Sigmoid colon (tissue), 7 donors: ENCODE measurements around the gene MORN1. TPM values are rescaled to one million over a fixed set of nuclear protein-coding genes. Genes with fewer than 3 reads are reported as not detected.

Source experiments
- DNase-seq: peaks from one replicate; pipeline ENCODE4 v3.0.0-alpha.2; 2019
- H3K27ac ChIP-seq, 4 donors: fragments of 200-600 bp; sonication (generic); one replicate each; pipeline ENCODE4 v1.5.1; 2016 to 2019; ENCODE audit warnings: mild to moderate bottlenecking in 1 of 4
- H3K27me3 ChIP-seq, 3 donors: fragments of 200-600 bp; sonication (generic); one replicate each; pipeline ENCODE4 v1.5.1; 2019; ENCODE audit warnings: mild to moderate bottlenecking in 1 of 3
- H3K36me3 ChIP-seq, 4 donors: fragments of 200-600 bp; sonication (generic); one replicate each; pipeline ENCODE4 v1.5.1; 2016 to 2019
- H3K4me1 ChIP-seq, 4 donors: fragments of 200-600 bp; sonication (generic); one replicate each; pipeline ENCODE4 v1.5.1; 2017 to 2019
- H3K4me3 ChIP-seq, 4 donors: fragments of 200-600 bp; sonication (generic); one replicate each; pipeline ENCODE4 v1.5.1; 2017 to 2019; ENCODE audit warnings: mild to moderate bottlenecking in 2 of 4, moderate library complexity in 1 of 4
- H3K9me3 ChIP-seq, 4 donors: fragments of 200-600 bp in 3 of 4; sonication (generic) in 3 of 4; one replicate each; pipeline versions ENCODE4 v1.5.1 to v1.6.1; 2013 to 2019
- CTCF ChIP-seq, 4 experiments: fragments of 450-650 bp in 3 of 4; fragments of 200-600 bp in 1 of 4; IDR thresholded peaks; one replicate each; pipeline ENCODE4 v1.5.1; 2016 to 2019; ENCODE audit warnings: antibody characterized with exemption in 4 of 4, mild to moderate bottlenecking in 3 of 4, moderate library complexity in 2 of 4
- EP300 ChIP-seq, 4 donors: sonication (generic); formaldehyde crosslinking; IDR thresholded peaks; one replicate each; pipeline ENCODE4 v1.6.1; 2017; ENCODE audit warnings: antibody characterized with exemption in 4 of 4
- POLR2A ChIP-seq, 2 donors: fragments of 450-650 bp; IDR thresholded peaks; one replicate each; pipeline ENCODE4 v1.6.1; 2016; ENCODE audit warnings: antibody characterized with exemption in 2 of 2, mild to moderate bottlenecking in 2 of 2, moderate library complexity in 2 of 2
- POLR2AphosphoS5 ChIP-seq, 4 donors: sonication (generic); formaldehyde crosslinking; IDR thresholded peaks; one replicate each; pipeline ENCODE4 v1.6.1; 2017; ENCODE audit warnings: antibody characterized with exemption in 4 of 4
- WGBS, 2 donors: extraction: QIAGEN DNeasy Blood & Tissue Kit; methylation state at CpG; one replicate each; pipeline ENCODE4 v1.1.7; 2013; 5-methylcytosine and 5-hydroxymethylcytosine counted together
- intact Hi-C: fragments of 100-400 bp; cut with DNase I; formaldehyde crosslinking; loops from one replicate; pipeline ENCODE4 v1.15.1; 2023
- polyA plus RNA-seq, 3 donors: library from polyadenylated mRNA; stranded (reverse); fragments of 200-250 nt; gene quantifications; one replicate each; pipeline ENCODE4 v1.2.3, GENCODE V29; 2013
- total RNA-seq, 4 donors: library from RNA; depleted of rRNA; stranded (reverse); fragments of >200 nt; gene quantifications; one replicate each; pipeline ENCODE4 v1.1.0, GENCODE V29; 2016
- donor health status: healthy with polysubstance abuse.
- donor health status: Bipolar disorder and iron deficiency.
- donor health status: healthy.

Gene MORN1
- total and polyA plus RNA-seq, 7 donors = 2.4 to 9.1 (median 6.4) TPM

GRCh38 chr1:2412773-2413494 is 21.6 kb upstream of the MORN1 start:
- H3K27me3 ChIP-seq = peaks cover 6 to 25% (median 17%) of the 10 kb centered on the region in 3 donors
- 1% methylated on average over 66 of the region's 66 CpGs for WGBS, 2 donors
- peaks cover 0 to 31% (median 26%) of the 10 kb centered on the region in 4 donors for H3K4me1 ChIP-seq
- peak overlapping the region; percentile 86 to 93 (median 90) for H3K27ac ChIP-seq
- peak overlapping the region; percentile 65 to 97 (median 84) for H3K4me3 ChIP-seq
- no peak for DNase-seq
- peaks cover 3 to 10% (median 6%) of the 10 kb centered on the region in 4 donors for H3K36me3 ChIP-seq
- peak in 2 of 4 donors; percentile 67 to 85 for TF ChIP-seq POLR2AphosphoS5 (IDR thresholded peaks at IDR 0.05)
- TF ChIP-seq POLR2A (IDR thresholded peaks at IDR 0.05) = no peak
- intact Hi-C loops = loop anchor here (1.0 to 10.0 kb wide), 9 partner anchors 22 to 1489 kb away; partner anchors contain the start of genes C1orf174, CALML6, CEP104 and DFFB
- H3K9me3 ChIP-seq = no peaks in the 10 kb centered on the region

GRCh38 chr1:2412395-2412772 is 21.0 kb upstream of the MORN1 start, which contains the start of gene PEX10:
TSS of gene PEX10 (minus strand) at chr1:2412564. CDS start at chr1:2412502, 62 bp downstream.
- Histone ChIP-seq H3K36me3 (peaks cover 7 to 15% (median 8%) of the 10 kb centered on the region in 4 donors), H3K27me3 (peaks cover 1 to 20% (median 11%) of the 10 kb centered on the region in 3 donors), H3K4me1 (peaks cover 0 to 31% (median 26%) of the 10 kb centered on the region in 4 donors), H3K27ac (peak within 1 kb of the TSS; percentile 86 to 93 (median 90)), H3K9me3 (no peaks in the 10 kb centered on the region), H3K4me3 (peak within 1 kb of the TSS; percentile 65 to 97 (median 84))
- intact Hi-C loops = loop anchor here (1.0 to 10.0 kb wide), 9 partner anchors 21 to 1490 kb away; partner anchors contain the start of genes C1orf174, CALML6, CEP104 and DFFB
- 0 to 1% methylated on average over 55 of the region's 55 CpGs for WGBS, 2 donors
- TF ChIP-seq EP300 (IDR thresholded peaks at IDR 0.05) (peak in 1 of 4 donors; percentile 14), POLR2AphosphoS5 (IDR thresholded peaks at IDR 0.05) (peak in 3 of 4 donors; percentile 19 to 78 (median 78)), POLR2A (IDR thresholded peaks at IDR 0.05) (peak in 1 of 2 donors; percentile 13), CTCF (IDR thresholded peaks at IDR 0.05) (no peak)
- peak; percentile 98 for DNase-seq

- intact Hi-C loops = loop anchor here (1.0 to 10.0 kb wide), 9 partner anchors 21 to 1490 kb away; partner anchors contain the start of genes C1orf174, CALML6, CEP104 and DFFB
- Histone ChIP-seq H3K36me3 (peaks cover 7 to 20% (median 10%) of the 10 kb centered on the region in 4 donors), H3K27ac (peak overlapping the region; percentile 86 to 93 (median 90)), H3K4me1 (peaks cover 0 to 31% (median 26%) of the 10 kb centered on the region in 4 donors), H3K9me3 (no peaks in the 10 kb centered on the region), H3K27me3 (peaks cover 0 to 15% (median 6%) of the 10 kb centered on the region in 3 donors), H3K4me3 (peak overlapping the region; percentile 45 to 97 (median 84))
- DNase-seq = no peak
- TF ChIP-seq POLR2A (IDR thresholded peaks at IDR 0.05) = no peak
- no peak for TF ChIP-seq POLR2AphosphoS5 (IDR thresholded peaks at IDR 0.05)
- no peak for TF ChIP-seq CTCF (IDR thresholded peaks at IDR 0.05)
- TF ChIP-seq EP300 (IDR thresholded peaks at IDR 0.05) = no peak
- WGBS, 2 donors = 3 to 5% methylated on average over 38 of the region's 38 CpGs
Observed at GRCh38 chr1:2411801-2412394, 20.5 kb upstream of the MORN1 start.

GRCh38 chr1:2409745-2410144 is 18.4 kb upstream of the MORN1 start:
- peaks cover 0 to 31% (median 26%) of the 10 kb centered on the region in 4 donors for H3K4me1 ChIP-seq
- H3K27ac ChIP-seq = no peak overlapping the region
- H3K9me3 ChIP-seq = no peaks in the 10 kb centered on the region
- intact Hi-C loops = loop anchor here (5.0 to 10.0 kb wide), 6 partner anchors 235 to 1493 kb away; partner anchors contain the start of genes C1orf174, CALML6, CEP104 and DFFB
- H3K36me3 ChIP-seq = peaks cover 9 to 42% (median 24%) of the 10 kb centered on the region in 4 donors
- TF ChIP-seq POLR2A (IDR thresholded peaks at IDR 0.05) (no peak), CTCF (IDR thresholded peaks at IDR 0.05) (no peak), EP300 (IDR thresholded peaks at IDR 0.05) (no peak), POLR2AphosphoS5 (IDR thresholded peaks at IDR 0.05) (no peak)
- 94 to 96% methylated on average over 12 of the region's 12 CpGs for WGBS, 2 donors
- DNase-seq = no peak
- H3K4me3 ChIP-seq = no peak overlapping the region
- no peaks in the 10 kb centered on the region for H3K27me3 ChIP-seq
